Hair follicular keratinocyte (primary cell): Measurements from ENCODE around the gene ZNF891. TPM values are rescaled to one million over a fixed set of nuclear protein-coding genes. Genes with fewer than 3 reads are reported as not detected.

Source experiments
- total RNA-seq: library from RNA; depleted of rRNA; stranded (reverse); fragments of >200 nt; gene quantifications from 2 replicates; pipeline ENCODE4 v1.2.3, GENCODE V29; 2015

Gene ZNF891
- total RNA-seq = 0.11 and 0.23 TPM in 2 replicates

DNA sequence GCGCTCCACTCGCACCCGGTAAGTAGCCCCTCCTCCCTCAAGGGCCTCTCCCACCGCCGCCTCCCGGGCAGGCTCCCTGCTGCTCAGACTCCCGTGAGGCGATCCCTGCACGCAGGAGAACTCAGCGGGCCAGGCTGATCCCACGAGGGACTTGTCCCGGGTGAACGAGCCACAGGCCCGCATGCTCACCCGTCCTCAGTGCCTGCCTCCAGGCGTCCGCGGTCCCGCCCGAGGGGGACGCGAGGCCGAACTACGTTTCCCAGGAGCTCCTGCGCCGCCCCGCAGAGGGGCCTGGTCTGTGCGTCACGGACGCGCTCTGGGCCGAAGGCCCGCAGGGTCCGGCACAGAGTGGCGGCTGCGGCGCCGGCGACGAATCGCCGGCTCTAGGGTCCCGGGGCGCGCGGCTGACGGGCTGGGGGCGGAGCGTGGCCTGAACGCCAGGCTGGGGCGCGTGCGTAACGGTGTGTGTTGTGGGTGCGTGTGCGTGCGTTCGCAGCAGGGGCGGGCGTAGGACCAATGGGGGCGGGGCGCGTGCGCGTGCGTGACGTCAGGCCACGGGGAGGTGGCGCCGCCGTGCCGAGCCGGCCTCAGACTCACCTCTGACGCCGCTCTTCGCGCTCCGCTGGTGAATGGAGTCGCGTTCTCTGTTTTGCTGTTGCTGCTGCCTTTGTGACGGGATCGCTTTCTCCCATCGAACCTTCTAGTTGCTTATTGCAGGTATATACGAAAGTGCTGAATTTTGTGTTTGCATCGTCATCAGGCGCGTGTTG, at the start of gene ZNF891, which contains the start of gene ZNF10:
ZNF891 (minus strand) TSS at position 237 of the 770 bp plus-strand sequence. CDS start 8,356 bp downstream, outside the sequence.
ZNF10 (plus strand) TSS at position 590 of the 770 bp plus-strand sequence. CDS start 13,866 bp downstream, outside the sequence.

DNA sequence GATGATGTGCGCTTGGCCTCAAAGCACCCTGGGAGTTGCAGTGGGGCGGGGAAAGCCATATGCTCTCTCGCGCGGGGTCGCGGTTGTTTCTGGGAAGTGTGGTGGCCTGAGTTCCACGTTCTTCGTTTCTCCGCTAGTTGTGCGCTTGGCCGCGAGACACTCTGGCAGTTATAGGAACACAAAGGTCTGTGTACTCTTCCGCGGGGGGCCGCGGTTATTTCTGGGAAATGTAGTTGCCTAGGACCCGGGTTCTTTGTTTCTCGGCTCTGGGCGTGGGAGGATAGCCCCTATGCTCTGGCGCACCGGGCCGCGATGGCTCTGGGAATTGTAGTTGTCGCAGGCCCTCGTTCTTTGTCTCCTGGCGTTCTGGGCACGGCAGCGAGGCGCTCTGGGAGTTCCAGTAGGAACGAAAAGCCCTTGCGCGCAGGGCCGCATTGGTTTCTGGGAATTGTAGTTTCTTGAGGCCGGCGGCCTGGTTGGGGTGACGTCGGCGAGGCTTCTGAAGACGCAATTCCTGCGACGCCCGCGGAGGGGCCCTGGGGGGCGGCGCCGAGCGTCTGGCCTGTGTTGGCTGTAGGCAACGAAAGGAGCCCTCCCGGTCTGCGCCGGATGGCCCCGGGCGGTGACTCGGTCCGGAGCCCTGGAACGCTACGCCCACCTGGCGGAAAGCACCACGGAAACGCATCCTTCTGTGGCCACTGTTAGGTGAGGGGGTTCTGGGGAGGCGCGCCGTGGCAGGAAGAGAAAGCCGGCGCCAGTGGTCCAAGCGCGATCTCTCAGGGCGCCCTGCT, 49.5 kb downstream of the ZNF891 start, which contains the start of gene ZNF140:
ZNF140 (plus strand) TSS at position 556 of the 791 bp plus-strand sequence. CDS start 398 bp downstream, outside the sequence.

Other genes with a start within 250 kb of the ZNF891 start
- gene CHFR, start 242.7 kb downstream of the ZNF891 start, total RNA-seq = 24.0 and 26.2 TPM in 2 replicates
- 2.8 and 3.7 TPM in 2 replicates for gene ZNF605, start 174.0 kb downstream of the ZNF891 start, total RNA-seq
- gene ZNF26, start 143.9 kb downstream of the ZNF891 start, total RNA-seq = 1.8 and 3.9 TPM in 2 replicates
- 7.0 and 17.6 TPM in 2 replicates for gene ZNF84, start 92.8 kb downstream of the ZNF891 start, total RNA-seq
- gene ZNF140, start 49.4 kb downstream of the ZNF891 start, total RNA-seq = 10.0 and 10.4 TPM in 2 replicates
- gene ZNF10, start 353 bp upstream of the ZNF891 start, total RNA-seq = 3.4 and 8.4 TPM in 2 replicates
- 11.9 and 13.5 TPM in 2 replicates for gene ZNF268, start 51.2 kb upstream of the ZNF891 start, total RNA-seq
- gene ANHX, start 105.6 kb upstream of the ZNF891 start, total RNA-seq = not detected in 2 replicates